ENCODE results near the gene PTK6.

DNA sequence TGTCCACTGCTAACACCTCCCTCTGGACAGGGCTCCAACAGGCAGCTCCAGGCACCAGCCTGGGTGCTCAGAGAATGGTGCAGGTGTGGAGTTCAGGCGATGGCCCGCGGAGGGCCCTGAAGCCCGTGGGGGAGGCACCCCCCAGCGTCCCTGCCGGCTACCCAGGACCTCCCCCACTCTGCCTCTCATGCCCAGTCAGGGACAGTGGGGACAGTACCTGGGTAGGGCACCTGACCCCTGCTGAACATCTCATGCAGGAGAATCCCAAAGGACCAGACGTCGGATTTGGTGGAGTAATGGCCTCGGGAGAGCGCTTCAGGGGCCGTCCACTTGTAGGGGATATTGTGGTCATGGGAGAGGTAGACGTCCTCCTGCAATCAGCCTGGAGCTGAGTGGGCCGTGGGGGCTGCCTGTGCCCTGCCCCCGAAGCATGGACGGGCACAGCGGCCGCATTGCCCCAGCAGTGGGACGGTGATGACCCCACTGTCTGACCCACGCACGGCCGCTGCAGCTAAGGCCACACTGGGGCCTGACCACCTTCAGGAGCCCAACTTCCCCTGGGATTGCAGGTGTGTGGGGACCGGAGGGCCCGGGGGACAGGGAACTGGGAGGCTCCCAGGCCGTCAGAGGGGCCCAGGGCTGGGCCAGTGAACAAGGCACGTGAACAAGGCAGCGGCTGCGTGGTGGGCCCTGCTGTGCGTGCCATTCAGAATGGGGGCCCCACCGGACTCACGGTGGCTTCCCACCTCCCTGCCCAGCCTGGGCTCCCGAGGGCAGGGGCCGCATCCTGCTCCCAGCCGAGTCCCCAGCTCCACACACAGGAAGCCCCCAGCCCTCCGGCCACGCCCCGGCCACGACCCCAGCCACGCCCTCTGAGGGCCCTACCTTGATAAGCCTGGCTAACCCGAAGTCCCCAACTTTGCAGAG lies 7.1 kb downstream of the PTK6 start:
- no peak for TF ChIP-seq POLR2AphosphoS5 (IDR thresholded peaks at IDR 0.05; ENCODE audit: borderline replicate concordance, low read depth, low read length)
- TF ChIP-seq EZH2 (IDR thresholded peaks at IDR 0.05), result no peak
- no peak for TF ChIP-seq FOXP2 (optimal IDR thresholded peaks at IDR 0.05; ENCODE audit: control extremely low read depth, extremely low read length, insufficient read depth)
